SH-SY5Y (cell line): ENCODE results near the gene SULT2A1.

Experiments
- GATA2 ChIP-seq: IDR thresholded peaks from 2 replicates; pipeline ENCODE4 v1.6.1; 2011; ENCODE audit warnings: mild to moderate bottlenecking, low read depth, low read length
- GATA3 ChIP-seq: IDR thresholded peaks from 2 replicates; pipeline ENCODE4 v1.6.1; 2011; ENCODE audit warnings: low read depth, mild to moderate bottlenecking, low read length, moderate library complexity

DNA sequence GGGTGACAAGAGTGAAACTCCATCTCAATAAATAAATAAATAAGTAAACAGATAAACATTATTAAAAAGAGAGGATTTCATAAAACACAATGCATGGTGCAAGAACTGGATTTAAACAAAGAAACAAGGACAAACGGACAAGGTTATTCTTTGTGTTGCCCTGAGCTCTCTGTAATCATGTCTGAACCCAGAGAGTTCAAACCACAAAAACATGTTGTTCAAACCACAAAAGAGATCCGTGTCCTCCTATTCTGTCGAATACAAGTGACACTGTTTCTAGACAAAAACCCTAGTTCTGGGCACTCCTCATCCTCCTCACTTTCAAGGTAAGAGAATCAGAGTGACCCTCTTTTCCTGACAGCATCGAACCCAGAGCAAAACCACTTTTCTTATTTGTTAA lies 31.7 kb downstream of the SULT2A1 start:
- TF ChIP-seq GATA2 (no peak), GATA3 (no peak)
